K562 (cell line): ENCODE data around the gene MAN1A1. TPM values are rescaled to one million over a fixed set of nuclear protein-coding genes. Genes with fewer than 3 reads are reported as not detected.
"Not testable (repeated sequence)": the region's sequence is repeated elsewhere in the genome, so short reads cannot be mapped to it uniquely, and the experiment has no call there.

Experiments
- ATAC-seq: fragments of 200-7000 bp; cut with Tn5 transposase; 3 replicates; pipeline ENCODE4 v1.9.1; 2020; ENCODE audit warnings: moderate library complexity
- BruUV-seq: library from RNA; stranded (reverse); fragments of 400-500 nt; replicated peaks from 2 replicates; lab custom pipeline; 2021; lab: Mats Ljungman, UMichigan
- CTCF ChIA-PET: fragments of 300-600 bp; formaldehyde crosslinking; extraction: SDS; loops from one replicate; lab custom pipeline; 2021; ENCODE audit warnings: low intra/inter-chr PET ratio; lab: Yijun Ruan, JAX
- POLR2A ChIA-PET: fragments of 300-600, 350-650 bp; sonication (Branson Sonifier 250); formaldehyde crosslinking; extraction: SDS; loops from one replicate; lab custom pipeline; 2021; ENCODE audit warnings: antibody characterized with exemption, inconsistent platforms; lab: Yijun Ruan, JAX
- DNase-seq, 4 experiments: peaks; one replicate each; pipeline versions ENCODE4 v3.0.0 to v3.0.0-alpha.2; 2011 to 2018; ENCODE audit warnings: low spot score in 3 of 4, mixed read lengths in 3 of 4; ENCODE audit errors: extremely low read depth in 1 of 4
- FAIRE-seq: peaks from 2 replicates; lab custom pipeline; 2011; peaks lifted over from hg19 to GRCh38; lab: Jason Lieb, UNC
- H2AFZ ChIP-seq: 2 replicates; pipeline ENCODE4 v1.6.0; 2011; ENCODE audit warnings: low read depth, low read length, control low read depth, inconsistent platforms
- H3K27ac ChIP-seq: fragments of 200-600 bp; 3 replicates; pipeline ENCODE4 v1.8.0; 2011; ENCODE audit warnings: low read depth, mild to moderate bottlenecking, control low read depth, inconsistent platforms, low read length, moderate library complexity, mixed read lengths; ENCODE audit errors: extremely low read depth
- H3K27me3 ChIP-seq, 2 experiments: fragments of 300-600 bp in 1 of 2; 2 replicates in 1 of 2; 3 replicates in 1 of 2; pipeline versions ENCODE4 v1.6.0 to v1.8.0; 2011; ENCODE audit warnings: inconsistent platforms in 2 of 2, low read length in 2 of 2, mild to moderate bottlenecking in 1 of 2, mixed read lengths in 1 of 2, moderate library complexity in 1 of 2; ENCODE audit not compliant: control insufficient read depth in 2 of 2, insufficient read depth in 2 of 2
- H3K36me3 ChIP-seq: fragments of 300-600 bp; 3 replicates; pipeline ENCODE4 v1.8.0; 2011; ENCODE audit warnings: mild to moderate bottlenecking, low read length, inconsistent platforms; ENCODE audit not compliant: control insufficient read depth, insufficient read depth
- H3K4me1 ChIP-seq, 2 experiments: fragments of 200-600 bp in 1 of 2; replicated peaks in 1 of 2; 2 replicates in 1 of 2; 3 replicates in 1 of 2; pipeline versions ENCODE4 v1.5.1 to v1.8.0; 2011; ENCODE audit warnings: inconsistent platforms in 2 of 2, low read length in 2 of 2, mild to moderate bottlenecking in 1 of 2, mixed read lengths in 1 of 2, moderate library complexity in 1 of 2; ENCODE audit not compliant: control insufficient read depth in 2 of 2, insufficient read depth in 2 of 2
- H3K4me2 ChIP-seq: 2 replicates; pipeline ENCODE4 v1.6.1; 2011; ENCODE audit warnings: low read length, control low read depth, inconsistent platforms, mixed read lengths; ENCODE audit not compliant: insufficient read depth
- H3K4me3 ChIP-seq: fragments of 200-600 bp; sonication (generic), shearing (Covaris generic); 2 replicates; pipeline ENCODE4 v1.5.1; 2016; ENCODE audit warnings: control low read depth, inconsistent platforms
- H3K79me2 ChIP-seq: fragments of 200-600 bp; 3 replicates; pipeline ENCODE4 v1.8.0; 2011; ENCODE audit warnings: low read length, inconsistent platforms; ENCODE audit not compliant: control insufficient read depth, insufficient read depth
- H3K9ac ChIP-seq, 2 experiments: 2 replicates each; pipeline versions ENCODE4 v1.6.0 to v1.6.1; 2011; ENCODE audit warnings: low read depth in 2 of 2, low read length in 2 of 2, control low read depth in 1 of 2, inconsistent platforms in 1 of 2, mild to moderate bottlenecking in 1 of 2, mixed read lengths in 1 of 2; ENCODE audit not compliant: insufficient read depth in 1 of 2
- H3K9me1 ChIP-seq: one replicate; pipeline ENCODE4 v1.6.0; 2011; ENCODE audit warnings: inconsistent platforms, mild to moderate bottlenecking, low read length, moderate library complexity; ENCODE audit not compliant: control insufficient read depth, insufficient read depth
- H3K9me3 ChIP-seq: replicated peaks from 2 replicates; pipeline ENCODE4 v1.5.1; 2011; ENCODE audit warnings: low read depth, low read length, inconsistent platforms; ENCODE audit not compliant: control insufficient read depth, insufficient read depth
- H4K20me1 ChIP-seq: replicated peaks from 2 replicates; pipeline ENCODE4 v1.6.1; 2011; ENCODE audit warnings: low read length, inconsistent platforms, mixed read lengths; ENCODE audit not compliant: control insufficient read depth, insufficient read depth
- BCOR ChIP-seq: fragments of 450-650 bp; IDR thresholded peaks from 2 replicates; pipeline ENCODE4 v1.6.1; 2016
- BRD9 ChIP-seq: fragments of 450-650 bp; IDR thresholded peaks from 2 replicates; pipeline ENCODE4 v1.6.1; 2018; ENCODE audit warnings: low read depth; ENCODE audit not compliant: partially characterized antibody
- HNRNPUL1 ChIP-seq: fragments of 200-400 bp; formaldehyde crosslinking; IDR thresholded peaks from 2 replicates; pipeline ENCODE4 v1.6.1; 2017; ENCODE audit warnings: low read length
- NCOA2 ChIP-seq, 2 experiments: fragments of 450-650 bp; IDR thresholded peaks; 2 replicates each; pipeline ENCODE4 v1.6.1; 2018; ENCODE audit warnings: mild to moderate bottlenecking in 2 of 2, moderate library complexity in 1 of 2; ENCODE audit not compliant: partially characterized antibody in 2 of 2
- VEZF1 ChIP-seq: fragments of 200-800 bp; sonication (Bioruptor generic); IDR thresholded peaks from 2 replicates; pipeline ENCODE4 v1.6.1; 2017; ENCODE audit warnings: missing genetic modification characterization, missing compliant biosample characterization
- ZNF146 ChIP-seq: IDR thresholded peaks from one replicate; pipeline ENCODE4 v1.6.1; 2018; ENCODE audit warnings: missing compliant biosample characterization; ENCODE audit not compliant: unreplicated experiment
- ZNF395 ChIP-seq: fragments of 200-800 bp; sonication (Bioruptor generic); IDR thresholded peaks from 2 replicates; pipeline ENCODE4 v1.6.1; 2017; ENCODE audit warnings: missing genetic modification characterization, missing compliant biosample characterization
- ZNF766 ChIP-seq: fragments of 200-800 bp; sonication (Bioruptor generic); conservative IDR thresholded peaks from 2 replicates; pipeline ENCODE4 v1.6.1; 2016; ENCODE audit warnings: missing genetic modification characterization, missing compliant biosample characterization
- WGBS: fragments of 100-300 bp; shearing (Covaris generic); methylation state at CpG from one replicate; pipeline ENCODE4 v1.1.6; 2016; ENCODE audit warnings: low coverage, mixed read lengths; ENCODE audit not compliant: insufficient coverage; ENCODE audit errors: missing lambda C conversion rate; 5-methylcytosine and 5-hydroxymethylcytosine counted together
- in situ Hi-C: fragments of 300-500 bp; cut with MboI; formaldehyde crosslinking; loops from 4 replicates; pipeline ENCODE4 v1.15.0; 2018; ENCODE audit warnings: inconsistent platforms, mixed read lengths
- intact Hi-C: fragments of 100-400 bp; cut with micrococcal nuclease; formaldehyde crosslinking; loops from 2 replicates; pipeline ENCODE4 v1.14.2; 2022
- polyA plus RNA-seq, 8 experiments: library from polyadenylated mRNA; depleted of rRNA in 4 of 8; stranded (reverse) in 5 of 8; unstranded in 3 of 8; fragments of >200 nt; fragmentation: Nextera tagmentation in 2 of 8; fragmentation: Illumina TruSeq in 1 of 8; extraction: Ambion mirVana in 2 of 8; extraction: Trizol in 1 of 8; gene quantifications; 2 replicates each; pipeline versions ENCODE4 v1.2.1 to v1.2.3, GENCODE V29; 2011 to 2014; ENCODE audit warnings: inconsistent platforms in 1 of 8, missing spikeins in 1 of 8
- total RNA-seq, 7 experiments: library from RNA; depleted of rRNA in 6 of 7; stranded (reverse); fragments of >200 nt in 6 of 7; fragmentation: Illumina TruSeq in 2 of 7; extraction: Trizol in 2 of 7; gene quantifications; 2 replicates each; pipeline versions ENCODE4 v1.2.1 to v1.2.3, GENCODE V29; 2011 to 2021; ENCODE audit warnings: low replicate concordance in 1 of 7

MAN1A1 gene
- total and polyA plus RNA-seq, 9 of the 15 experiments (the other 6 are each of a cell fraction or from before 2014, with no cell fraction given): 24.5 to 78.4 (median 59.7) TPM

- H3K27me3 ChIP-seq, intact Hi-C loops, CTCF ChIA-PET, H2AFZ ChIP-seq, H3K27ac ChIP-seq, H3K9me3 ChIP-seq, H4K20me1 ChIP-seq, H3K4me2 ChIP-seq, H3K36me3 ChIP-seq: not testable (repeated sequence)
- WGBS: 100% methylated on average over 1 of the region's 1 CpG
- TF ChIP-seq ZNF146 (peak; percentile 52), BCOR (peak; percentile 26; the same call in 1 of the 2 replicates)
- TF ChIP-seq, all 486 proteins: peak for 2; not testable (repeated sequence) for 484
- BruUV-seq, in situ Hi-C loops, H3K9ac ChIP-seq, DNase-seq, ATAC-seq, H3K9me1 ChIP-seq, POLR2A ChIA-PET, H3K79me2 ChIP-seq, FAIRE-seq, H3K4me3 ChIP-seq, H3K4me1 ChIP-seq: not testable (repeated sequence)
Measured at GRCh38 chr6:119377043-119377442, 27.5 kb upstream of the MAN1A1 start.

GRCh38 chr6:119370080-119370479 is 20.5 kb upstream of the MAN1A1 start:
- intact Hi-C loops (no loop called here), in situ Hi-C loops (no loop called here)
- FAIRE-seq (no peak), DNase-seq (no peak), ATAC-seq (no peak)
- Histone ChIP-seq H3K9me3 (no peaks in the 10 kb centered on the region), H3K9me1 (no peaks in the 10 kb centered on the region), H3K27me3 (no peaks in the 10 kb centered on the region), H3K4me1 (no peaks in the 10 kb centered on the region; a peak in 1 of 5 replicates), H4K20me1 (no peaks in the 10 kb centered on the region), H3K9ac (no peak overlapping the region), H3K27ac (no peak overlapping the region), H2AFZ (no peak overlapping the region), H3K4me3 (no peak overlapping the region), H3K79me2 (no peaks in the 10 kb centered on the region), H3K4me2 (no peak overlapping the region), H3K36me3 (no peaks in the 10 kb centered on the region; the same call in 2 of the 3 replicates)
- no TSS peak for BruUV-seq
- CTCF ChIA-PET: no interaction called here
- WGBS: 89% methylated on average over 3 of the region's 3 CpGs
- POLR2A ChIA-PET: interaction anchor here (0.9 kb wide), 1 partner anchor 12 kb away, joined by 3 read pairs; no protein-coding TSS in a partner anchor
- no peak for TF ChIP-seq NCOA2 (IDR thresholded peaks at IDR 0.05; ENCODE audit: partially characterized antibody in 2 of 2)
- no peak for TF ChIP-seq HNRNPUL1
- no peak for TF ChIP-seq ZNF766 (CRISPR knock-in tag)
- TF ChIP-seq VEZF1 (CRISPR knock-in tag): no peak
- no peak for TF ChIP-seq ZNF395 (CRISPR knock-in tag)
- TF ChIP-seq BRD9: no peak
